ENCODE measurements around the gene DPYSL5. TPM values are rescaled to one million over a fixed set of nuclear protein-coding genes. Genes with fewer than 3 reads are reported as not detected.

The DPYSL5 gene
- total RNA-seq, 2 donors from 2014 or later = not detected

DNA sequence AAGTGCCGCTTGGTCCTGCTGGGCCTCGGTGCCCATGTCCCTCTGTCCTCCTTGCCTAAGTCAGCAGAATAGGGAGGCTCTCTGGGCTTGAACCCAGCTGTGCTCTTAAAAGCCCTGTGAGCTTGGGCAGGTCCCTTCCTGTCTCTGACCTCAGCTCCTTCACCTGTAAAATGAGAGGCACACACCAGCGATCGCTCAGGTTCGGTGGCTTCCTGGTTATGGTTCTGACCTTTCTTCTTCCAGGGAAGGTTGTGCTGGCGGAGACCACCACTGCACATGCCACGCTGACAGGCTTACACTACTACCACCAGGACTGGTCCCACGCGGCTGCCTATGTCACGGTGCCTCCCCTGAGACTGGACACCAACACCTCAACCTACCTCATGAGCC, 86.4 kb downstream of the DPYSL5 start:
- Mint-ChIP-seq H3K27me3 (peaks cover 8% of the 10 kb centered on the region), H3K4me1 (no peaks in the 10 kb centered on the region), H3K27ac (no peak overlapping the region), H3K9me3 (no peaks in the 10 kb centered on the region), H3K36me3 (ENCODE audit: low read depth) (no peaks in the 10 kb centered on the region), H3K4me3 (no peak overlapping the region)
- no peak for ATAC-seq (replicated peaks)

DNA sequence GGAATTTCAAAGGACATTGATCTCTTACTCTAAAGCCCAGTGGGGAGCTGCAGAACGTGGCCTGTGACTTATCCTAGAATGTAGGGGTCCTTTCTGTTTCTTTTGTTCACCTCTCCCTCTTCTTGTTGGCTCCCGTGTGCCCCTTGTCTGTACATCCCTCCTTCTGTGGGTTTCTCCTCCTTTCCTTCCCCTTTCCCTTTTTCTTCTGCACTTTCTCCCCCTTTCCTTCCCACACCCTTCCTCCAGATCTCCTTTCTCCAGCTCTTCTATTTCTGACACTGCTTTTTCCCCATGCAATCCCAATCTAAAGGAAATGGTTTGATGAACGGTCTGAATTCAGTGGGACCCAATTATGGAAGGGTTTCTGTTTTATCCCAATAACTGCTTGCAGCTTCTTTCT, 87.1 kb downstream of the DPYSL5 start:
- H3K9me3 Mint-ChIP-seq = no peaks in the 10 kb centered on the region
- H3K27me3 Mint-ChIP-seq = peaks cover 2% of the 10 kb centered on the region
- H3K36me3 Mint-ChIP-seq (ENCODE audit: low read depth) = no peaks in the 10 kb centered on the region
- no peak overlapping the region for H3K4me3 Mint-ChIP-seq
- ATAC-seq (replicated peaks) = no peak
- H3K27ac Mint-ChIP-seq = no peak overlapping the region
- no peaks in the 10 kb centered on the region for H3K4me1 Mint-ChIP-seq

DNA sequence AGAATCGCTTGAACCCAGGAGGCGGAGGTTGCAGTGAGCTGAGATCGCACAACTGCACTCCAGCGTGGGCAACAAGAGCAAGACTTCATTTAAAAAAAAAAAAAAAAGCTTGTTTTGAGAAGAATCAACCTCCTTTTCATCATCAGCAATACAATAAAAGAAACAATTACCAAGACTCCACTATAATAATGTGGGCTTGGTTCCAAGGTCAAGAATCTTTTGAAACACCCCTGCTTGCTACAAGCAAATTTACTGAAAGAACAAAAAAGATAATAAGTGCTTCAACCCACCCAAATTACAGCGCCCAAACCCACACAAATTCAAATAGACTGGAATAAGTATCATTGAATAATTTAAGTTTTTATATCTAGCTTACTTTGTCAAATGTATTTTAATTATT, 88.9 kb downstream of the DPYSL5 start:
- H3K9me3 Mint-ChIP-seq = no peaks in the 10 kb centered on the region
- no peak overlapping the region for H3K27ac Mint-ChIP-seq
- H3K36me3 Mint-ChIP-seq (ENCODE audit: low read depth) = no peaks in the 10 kb centered on the region
- no peaks in the 10 kb centered on the region for H3K4me1 Mint-ChIP-seq
- no peaks in the 10 kb centered on the region for H3K27me3 Mint-ChIP-seq
- ATAC-seq (replicated peaks) = no peak
- no peak overlapping the region for H3K4me3 Mint-ChIP-seq

DNA sequence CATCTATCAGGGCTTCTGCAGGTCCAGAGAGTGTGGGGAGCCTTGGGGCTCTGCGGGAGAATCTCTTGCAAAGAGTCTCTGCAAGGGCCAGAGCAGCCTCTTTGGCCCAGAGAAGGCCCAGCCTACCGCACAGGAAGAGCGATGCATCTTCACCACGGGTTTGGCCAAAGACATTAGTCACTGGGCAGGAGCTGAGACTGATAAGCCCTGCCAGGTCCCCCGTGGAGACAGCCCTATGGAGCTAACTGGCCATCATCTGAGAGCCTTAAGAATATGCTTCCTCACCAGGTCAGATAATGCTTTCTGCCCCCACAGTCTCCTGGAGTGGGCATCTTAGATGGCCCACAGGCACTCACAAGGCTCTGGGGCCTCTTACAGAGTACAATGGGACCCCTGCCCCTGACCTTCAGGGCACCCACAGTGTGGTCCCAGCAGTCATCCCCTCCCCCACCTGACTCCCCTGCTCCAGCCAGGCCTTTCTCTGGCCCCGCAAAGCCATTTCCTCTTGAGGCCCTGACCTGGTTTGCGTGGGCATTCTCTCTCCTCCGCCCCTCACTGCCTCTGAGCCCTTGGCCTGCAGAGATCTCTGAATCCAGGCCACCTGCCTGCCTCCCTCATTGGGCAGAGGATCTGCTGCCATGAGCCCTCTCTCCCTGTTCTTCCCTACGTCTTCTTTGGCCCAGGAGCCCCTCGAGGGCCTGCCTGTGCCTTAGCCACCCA, 90.6 kb downstream of the DPYSL5 start:
- no peak overlapping the region for H3K27ac Mint-ChIP-seq
- H3K9me3 Mint-ChIP-seq = no peaks in the 10 kb centered on the region
- H3K36me3 Mint-ChIP-seq (ENCODE audit: low read depth) = no peaks in the 10 kb centered on the region
- no peak overlapping the region for H3K4me3 Mint-ChIP-seq
- peaks cover 6% of the 10 kb centered on the region for H3K27me3 Mint-ChIP-seq
- ATAC-seq (replicated peaks) = no peak
- no peaks in the 10 kb centered on the region for H3K4me1 Mint-ChIP-seq

DNA sequence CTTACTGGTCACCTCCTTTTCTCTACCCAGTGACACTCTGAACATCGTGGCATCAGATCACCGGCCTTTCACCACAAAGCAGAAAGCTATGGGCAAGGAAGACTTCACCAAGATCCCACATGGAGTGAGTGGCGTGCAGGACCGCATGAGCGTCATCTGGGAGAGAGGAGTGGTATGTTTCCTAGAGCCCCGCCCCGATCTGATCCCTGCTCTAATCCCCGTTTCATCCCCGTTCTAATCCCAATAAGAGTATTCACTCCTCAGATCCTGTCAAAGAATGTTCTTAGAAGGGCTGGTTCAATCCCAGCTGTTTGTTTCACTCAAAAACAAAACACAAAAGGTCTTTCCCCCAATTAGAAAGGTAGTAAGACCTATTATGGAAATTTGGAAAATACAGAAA, 92.1 kb downstream of the DPYSL5 start:
- no peak overlapping the region for H3K27ac Mint-ChIP-seq
- no peaks in the 10 kb centered on the region for H3K36me3 Mint-ChIP-seq (ENCODE audit: low read depth)
- no peaks in the 10 kb centered on the region for H3K4me1 Mint-ChIP-seq
- peaks cover 6% of the 10 kb centered on the region for H3K27me3 Mint-ChIP-seq
- no peak for ATAC-seq (replicated peaks)
- H3K4me3 Mint-ChIP-seq = no peak overlapping the region
- no peaks in the 10 kb centered on the region for H3K9me3 Mint-ChIP-seq

DNA sequence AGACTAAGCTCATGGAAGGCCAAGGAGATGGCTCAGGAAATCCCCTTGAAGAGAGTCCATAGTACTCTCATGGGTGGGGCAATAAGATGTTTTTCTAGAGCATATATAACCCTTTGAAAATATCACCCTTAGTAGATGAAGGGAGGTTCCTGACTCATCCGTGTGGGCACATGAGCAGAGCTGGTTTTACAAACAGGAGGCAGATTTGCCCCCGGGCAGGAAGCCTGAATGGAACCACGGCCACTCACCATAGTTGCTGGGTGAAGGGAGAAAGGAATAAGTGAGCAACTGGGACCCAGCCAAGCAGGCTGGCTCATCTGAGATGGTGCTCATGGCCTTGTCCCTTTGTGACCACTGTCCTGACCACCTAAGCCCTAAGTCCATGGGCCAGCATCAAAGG, 93.6 kb downstream of the DPYSL5 start:
- no peak overlapping the region for H3K27ac Mint-ChIP-seq
- ATAC-seq (replicated peaks) = no peak
- peaks cover 8% of the 10 kb centered on the region for H3K27me3 Mint-ChIP-seq
- H3K36me3 Mint-ChIP-seq (ENCODE audit: low read depth) = no peaks in the 10 kb centered on the region
- no peaks in the 10 kb centered on the region for H3K9me3 Mint-ChIP-seq
- H3K4me3 Mint-ChIP-seq = no peak overlapping the region
- no peaks in the 10 kb centered on the region for H3K4me1 Mint-ChIP-seq

DNA sequence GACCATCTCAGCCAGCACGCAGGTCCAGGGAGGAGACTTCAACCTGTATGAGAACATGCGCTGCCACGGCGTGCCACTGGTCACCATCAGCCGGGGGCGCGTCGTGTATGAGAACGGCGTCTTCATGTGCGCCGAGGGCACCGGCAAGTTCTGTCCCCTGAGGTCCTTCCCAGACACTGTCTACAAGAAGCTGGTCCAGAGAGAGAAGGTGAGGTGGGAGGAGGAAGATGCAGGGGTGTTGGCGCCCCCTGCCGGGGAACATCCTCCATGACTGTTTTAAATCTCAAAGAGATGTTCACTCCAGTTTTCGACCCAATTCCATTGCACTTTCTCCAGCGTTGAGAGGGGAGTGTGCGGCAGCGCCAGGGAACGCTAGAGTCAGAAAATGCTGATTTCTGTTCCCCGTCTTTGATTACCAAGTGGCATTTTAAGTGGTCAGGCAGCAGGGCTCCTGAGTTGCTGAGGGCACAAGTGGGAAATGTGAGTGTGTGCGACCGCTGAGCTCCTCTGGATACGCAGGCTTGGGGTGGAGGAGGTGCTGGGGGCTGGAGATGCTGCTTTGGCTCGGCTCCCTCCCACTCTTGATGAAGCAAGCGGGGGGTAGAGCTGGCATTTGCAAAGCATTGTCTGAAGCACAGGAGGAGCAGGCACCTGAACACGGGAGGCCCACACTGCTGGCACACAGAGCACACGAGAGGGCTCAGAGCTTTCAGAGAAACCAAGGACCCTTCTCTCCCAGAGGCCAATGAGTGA, 94.8 kb downstream of the DPYSL5 start:
- Mint-ChIP-seq H3K36me3 (ENCODE audit: low read depth) (no peaks in the 10 kb centered on the region), H3K27ac (no peak overlapping the region), H3K27me3 (peaks cover 9% of the 10 kb centered on the region), H3K4me3 (no peak overlapping the region), H3K9me3 (no peaks in the 10 kb centered on the region), H3K4me1 (no peaks in the 10 kb centered on the region)
- ATAC-seq (replicated peaks) = peak; percentile 56

DNA sequence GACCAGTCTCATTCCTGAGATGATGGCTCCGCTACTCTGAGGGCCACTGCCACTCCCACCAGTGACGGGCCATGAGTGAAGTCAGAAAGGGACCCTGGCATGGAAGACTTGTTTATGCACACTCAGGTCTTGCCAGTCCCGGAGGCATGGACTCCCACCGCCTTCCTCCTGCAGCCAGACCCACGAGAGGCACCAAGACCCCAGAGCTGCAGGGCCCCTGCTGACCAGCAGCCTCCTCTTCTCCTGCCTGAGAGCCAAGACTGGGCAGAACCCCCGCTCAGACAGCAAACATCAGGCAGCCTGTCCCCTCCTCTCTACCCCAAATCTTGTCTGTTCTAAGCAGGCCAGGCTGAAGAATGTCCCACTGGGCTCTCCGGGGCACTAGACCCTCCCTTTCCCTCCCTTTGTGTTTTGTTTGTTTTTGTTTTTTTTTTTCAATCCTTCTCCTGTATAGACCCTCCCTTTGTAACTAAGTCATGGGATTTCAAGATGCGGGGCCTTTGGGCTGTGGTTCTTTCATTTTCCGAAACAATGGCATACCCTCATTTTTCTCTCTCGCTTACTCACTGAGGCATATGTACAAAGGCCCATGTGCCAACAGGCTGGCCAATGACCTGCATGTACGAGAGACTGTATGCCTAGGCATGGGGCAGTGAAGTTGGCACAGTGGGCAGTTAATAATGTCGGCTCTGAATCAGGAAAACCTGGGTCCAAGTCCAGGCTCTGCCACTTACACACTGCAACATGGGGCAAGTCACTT, 98.2 kb downstream of the DPYSL5 start:
- H3K9me3 Mint-ChIP-seq = no peaks in the 10 kb centered on the region
- peaks cover 12% of the 10 kb centered on the region for H3K27me3 Mint-ChIP-seq
- no peak overlapping the region for H3K27ac Mint-ChIP-seq
- no peak for ATAC-seq (replicated peaks)
- no peaks in the 10 kb centered on the region for H3K4me1 Mint-ChIP-seq
- H3K36me3 Mint-ChIP-seq (ENCODE audit: low read depth) = no peaks in the 10 kb centered on the region
- H3K4me3 Mint-ChIP-seq = no peak overlapping the region

DNA sequence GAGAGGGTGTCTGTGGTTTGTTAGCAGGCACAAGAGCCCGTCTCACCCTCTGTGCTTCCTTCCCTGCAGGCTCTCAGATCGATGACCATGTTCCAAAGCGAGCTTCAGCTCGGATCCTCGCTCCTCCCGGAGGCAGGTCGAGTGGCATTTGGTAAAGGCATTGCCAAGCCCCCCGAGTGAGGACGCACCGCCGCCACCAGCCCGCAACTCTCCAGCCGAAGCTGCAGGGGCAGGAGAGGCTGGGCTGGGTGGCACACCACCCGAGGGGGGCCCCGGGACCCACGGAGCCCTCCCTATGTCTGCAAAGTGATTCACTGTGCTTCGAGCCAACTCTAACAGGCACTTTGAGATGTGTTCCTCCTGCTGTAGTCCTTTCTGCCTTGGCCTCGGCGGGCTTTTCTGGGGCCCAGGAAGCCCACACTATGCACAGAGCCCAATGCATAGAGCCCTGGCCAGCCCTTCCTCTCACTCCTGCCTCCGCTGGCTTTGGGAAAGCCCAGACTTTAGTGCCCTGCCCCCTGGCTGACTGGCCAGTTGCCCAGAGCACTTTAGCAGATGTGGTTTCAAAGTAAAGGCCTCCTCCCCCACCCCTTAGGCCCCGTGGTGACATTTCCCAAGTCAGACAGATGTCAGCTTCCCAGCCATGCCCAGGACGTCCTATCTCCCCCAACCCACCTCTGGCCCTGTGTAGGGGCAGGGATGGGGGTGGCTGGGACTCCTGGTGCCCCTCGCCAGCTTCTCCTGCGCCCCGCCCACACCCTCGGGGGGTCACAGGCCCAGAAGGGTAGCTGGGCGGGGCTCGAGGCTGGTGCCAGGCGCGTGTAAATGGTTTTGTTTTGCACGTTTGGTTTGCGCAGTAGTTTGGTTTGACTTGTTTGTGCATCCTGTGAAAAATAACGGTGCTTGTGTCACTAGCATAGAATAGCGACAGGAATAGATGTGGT, 99.2 kb downstream of the DPYSL5 start:
- no peaks in the 10 kb centered on the region for H3K36me3 Mint-ChIP-seq (ENCODE audit: low read depth)
- no peak for ATAC-seq (replicated peaks)
- H3K27ac Mint-ChIP-seq = no peak overlapping the region
- peaks cover 13% of the 10 kb centered on the region for H3K27me3 Mint-ChIP-seq
- H3K4me3 Mint-ChIP-seq = no peak overlapping the region
- H3K9me3 Mint-ChIP-seq = no peaks in the 10 kb centered on the region
- no peaks in the 10 kb centered on the region for H3K4me1 Mint-ChIP-seq

DNA sequence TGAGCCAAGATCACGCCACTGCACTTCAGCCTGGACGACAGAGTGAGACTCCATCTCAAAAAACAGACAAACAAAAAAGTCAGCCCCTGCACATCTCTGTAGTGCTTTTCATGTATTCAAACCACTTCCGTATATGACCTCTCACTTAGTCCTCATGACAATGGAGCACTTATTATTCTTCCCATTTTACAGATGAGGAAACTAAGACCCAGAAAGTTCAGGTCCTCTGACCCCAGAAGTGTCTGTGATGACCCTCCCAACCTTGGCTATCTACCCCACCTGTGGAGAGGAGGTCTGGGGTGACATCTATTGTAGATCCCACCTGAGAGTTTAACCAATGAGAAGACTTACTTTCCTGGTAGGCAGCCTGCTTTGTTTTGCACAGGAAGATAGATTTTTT, 100.9 kb downstream of the DPYSL5 start:
- H3K4me1 Mint-ChIP-seq = no peaks in the 10 kb centered on the region
- no peaks in the 10 kb centered on the region for H3K9me3 Mint-ChIP-seq
- H3K27me3 Mint-ChIP-seq = peaks cover 10% of the 10 kb centered on the region
- H3K36me3 Mint-ChIP-seq (ENCODE audit: low read depth) = no peaks in the 10 kb centered on the region
- no peak overlapping the region for H3K27ac Mint-ChIP-seq
- no peak for ATAC-seq (replicated peaks)
- no peak overlapping the region for H3K4me3 Mint-ChIP-seq

DNA sequence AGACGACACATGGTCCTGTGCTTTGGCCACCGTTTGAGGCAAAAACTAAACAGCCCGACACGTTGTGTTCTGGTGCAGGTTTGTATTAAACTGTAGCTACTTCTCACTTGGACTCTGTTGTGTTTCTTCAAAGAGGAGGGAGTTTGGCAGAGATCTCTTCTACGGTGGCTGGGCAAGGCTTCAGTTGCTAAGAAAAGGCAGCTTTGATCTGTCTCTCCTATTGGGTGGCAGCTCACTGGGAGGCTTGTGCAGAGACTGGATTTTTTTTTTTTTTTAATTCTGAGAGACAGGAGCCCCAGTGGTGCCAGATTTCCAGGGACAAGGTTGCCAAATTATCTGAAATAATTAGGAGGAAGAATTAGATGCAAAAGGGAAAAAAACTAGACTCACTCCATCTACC, 102.3 kb downstream of the DPYSL5 start:
- peaks cover 17% of the 10 kb centered on the region for H3K27me3 Mint-ChIP-seq

DNA sequence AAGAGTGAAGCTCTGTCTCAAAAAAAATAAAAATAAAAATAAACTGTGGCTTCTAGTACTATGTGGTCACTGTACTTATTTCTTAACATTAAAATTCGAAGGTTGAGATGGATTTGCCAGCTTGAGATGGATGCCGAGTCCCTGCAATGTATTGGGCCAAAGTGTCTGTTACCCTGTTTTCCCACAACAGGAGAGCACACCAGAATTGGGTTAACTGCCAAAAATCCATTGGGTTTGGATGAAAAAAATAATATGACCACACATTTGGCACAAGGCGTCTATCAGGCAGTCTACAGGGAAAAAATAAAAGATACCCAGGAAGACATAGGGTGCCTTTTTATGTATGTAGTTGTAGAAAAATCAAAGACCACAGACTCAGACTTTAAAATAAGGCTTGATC, 103.3 kb downstream of the DPYSL5 start:
- no peak overlapping the region for H3K4me3 Mint-ChIP-seq
- ATAC-seq (replicated peaks) = no peak
- no peaks in the 10 kb centered on the region for H3K4me1 Mint-ChIP-seq
- H3K27ac Mint-ChIP-seq = no peak overlapping the region
- H3K36me3 Mint-ChIP-seq (ENCODE audit: low read depth) = no peaks in the 10 kb centered on the region
- H3K9me3 Mint-ChIP-seq = no peaks in the 10 kb centered on the region
- peaks cover 17% of the 10 kb centered on the region for H3K27me3 Mint-ChIP-seq

More for the DNA sequence above, 102.3 kb downstream of the DPYSL5 start:
- Mint-ChIP-seq H3K4me1 (no peaks in the 10 kb centered on the region), H3K36me3 (ENCODE audit: low read depth) (no peaks in the 10 kb centered on the region), H3K4me3 (no peak overlapping the region), H3K9me3 (no peaks in the 10 kb centered on the region), H3K27ac (no peak overlapping the region)
- no peak for ATAC-seq (replicated peaks)

DNA sequence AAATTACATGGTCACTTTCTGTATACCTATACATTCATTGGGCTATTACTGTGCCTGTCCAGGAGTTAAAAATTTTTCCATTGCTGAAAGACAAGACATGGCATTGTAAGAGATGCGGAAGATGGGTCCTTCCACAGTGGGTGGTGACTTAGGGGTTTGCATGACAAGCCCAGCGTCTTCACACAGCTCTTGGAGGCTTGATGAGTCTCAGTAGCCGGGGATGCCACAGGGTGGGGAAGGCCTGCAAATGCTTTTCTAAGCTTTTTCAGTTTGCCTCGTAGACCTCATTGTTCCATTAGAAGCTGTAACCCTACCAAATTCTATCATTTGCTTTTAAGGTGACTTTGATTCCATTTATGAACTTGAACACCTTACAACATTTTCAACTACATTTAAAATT, 104.4 kb downstream of the DPYSL5 start:
- Mint-ChIP-seq H3K27ac (no peak overlapping the region), H3K27me3 (peaks cover 21% of the 10 kb centered on the region), H3K36me3 (ENCODE audit: low read depth) (no peaks in the 10 kb centered on the region), H3K9me3 (no peaks in the 10 kb centered on the region), H3K4me3 (no peak overlapping the region), H3K4me1 (no peaks in the 10 kb centered on the region)
- ATAC-seq (replicated peaks) = no peak

DNA sequence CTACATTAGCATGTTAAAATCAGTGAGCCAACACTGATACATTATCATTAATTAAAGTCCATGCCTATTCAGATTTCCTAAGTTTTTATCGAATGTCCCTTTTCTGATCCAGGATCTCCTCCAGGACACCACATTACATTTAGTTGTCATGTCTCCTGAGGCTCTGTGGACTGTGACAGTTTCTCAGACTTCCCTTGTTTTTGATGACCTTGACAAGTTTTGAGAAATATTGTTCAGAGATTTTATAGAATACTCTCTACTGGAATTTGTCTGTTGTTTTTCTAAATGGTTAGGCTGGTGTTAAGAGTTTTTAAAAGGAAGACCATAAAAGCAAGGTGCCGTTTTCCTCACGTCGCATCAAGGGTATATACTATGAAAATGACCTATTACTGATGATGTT, 106.2 kb downstream of the DPYSL5 start:
- Mint-ChIP-seq H3K4me1 (no peaks in the 10 kb centered on the region), H3K27me3 (peaks cover 27% of the 10 kb centered on the region), H3K9me3 (no peaks in the 10 kb centered on the region), H3K27ac (no peak overlapping the region), H3K4me3 (no peak overlapping the region), H3K36me3 (ENCODE audit: low read depth) (no peaks in the 10 kb centered on the region)
- no peak for ATAC-seq (replicated peaks)
